ENCODE measurements around the gene LMTK2.

LMTK2 gene

GRCh38 chr7:98203964-98204605 lies 97.4 kb downstream of the LMTK2 start:
- H3K4me1 Mint-ChIP-seq, result peaks cover 5% of the 10 kb centered on the region
- H3K27me3 Mint-ChIP-seq (ENCODE audit: low read depth, poor library complexity), result peaks cover 3% of the 10 kb centered on the region
- H3K36me3 Mint-ChIP-seq (ENCODE audit: low read depth), result peaks cover 63% of the 10 kb centered on the region
- no peak for TF ChIP-seq CTCF (IDR thresholded peaks at IDR 0.05)
- H3K9me3 Mint-ChIP-seq, result peaks cover 7% of the 10 kb centered on the region
- no peak for DNase-seq
- H3K27ac Mint-ChIP-seq, result no peak overlapping the region
- H3K4me3 Mint-ChIP-seq, result no peak overlapping the region

GRCh38 chr7:98204670-98205069 lies 98.0 kb downstream of the LMTK2 start:
- peaks cover 5% of the 10 kb centered on the region for H3K27me3 Mint-ChIP-seq (ENCODE audit: low read depth, poor library complexity)
- H3K4me1 Mint-ChIP-seq, result peaks cover 5% of the 10 kb centered on the region
- no peak overlapping the region for H3K4me3 Mint-ChIP-seq
- peaks cover 57% of the 10 kb centered on the region for H3K36me3 Mint-ChIP-seq (ENCODE audit: low read depth)
- no peak for DNase-seq
- no peak for TF ChIP-seq CTCF (IDR thresholded peaks at IDR 0.05)
- H3K9me3 Mint-ChIP-seq, result peaks cover 3% of the 10 kb centered on the region
- H3K27ac Mint-ChIP-seq, result peak overlapping the region; percentile 82

GRCh38 chr7:98205162-98205845 lies 98.6 kb downstream of the LMTK2 start:
- peaks cover 10% of the 10 kb centered on the region for H3K27me3 Mint-ChIP-seq (ENCODE audit: low read depth, poor library complexity)

GRCh38 chr7:98206451-98207330 lies 100.0 kb downstream of the LMTK2 start:
- H3K4me1 Mint-ChIP-seq, result peaks cover 6% of the 10 kb centered on the region
- H3K27ac Mint-ChIP-seq, result peak overlapping the region; percentile 61
- TF ChIP-seq CTCF (IDR thresholded peaks at IDR 0.05), result no peak
- DNase-seq, result no peak
- no peaks in the 10 kb centered on the region for H3K9me3 Mint-ChIP-seq
- peaks cover 41% of the 10 kb centered on the region for H3K36me3 Mint-ChIP-seq (ENCODE audit: low read depth)
- peaks cover 10% of the 10 kb centered on the region for H3K27me3 Mint-ChIP-seq (ENCODE audit: low read depth, poor library complexity)
- H3K4me3 Mint-ChIP-seq, result no peak overlapping the region

More at GRCh38 chr7:98205162-98205845, 98.6 kb downstream of the LMTK2 start:
- no peak overlapping the region for H3K27ac Mint-ChIP-seq
- TF ChIP-seq CTCF (IDR thresholded peaks at IDR 0.05), result no peak
- no peaks in the 10 kb centered on the region for H3K9me3 Mint-ChIP-seq
- H3K4me1 Mint-ChIP-seq, result peaks cover 5% of the 10 kb centered on the region
- H3K4me3 Mint-ChIP-seq, result no peak overlapping the region
- DNase-seq, result no peak
- peaks cover 51% of the 10 kb centered on the region for H3K36me3 Mint-ChIP-seq (ENCODE audit: low read depth)

GRCh38 chr7:98209166-98209920 lies 102.7 kb downstream of the LMTK2 start:
- H3K27me3 Mint-ChIP-seq (ENCODE audit: low read depth, poor library complexity), result peaks cover 12% of the 10 kb centered on the region
- DNase-seq, result no peak
- no peak for TF ChIP-seq CTCF (IDR thresholded peaks at IDR 0.05)
- no peaks in the 10 kb centered on the region for H3K9me3 Mint-ChIP-seq
- H3K27ac Mint-ChIP-seq, result no peak overlapping the region
- peaks cover 30% of the 10 kb centered on the region for H3K36me3 Mint-ChIP-seq (ENCODE audit: low read depth)
- H3K4me1 Mint-ChIP-seq, result peaks cover 9% of the 10 kb centered on the region
- H3K4me3 Mint-ChIP-seq, result peak overlapping the region; percentile 68
